HUES6 (cell line): Measurements from ENCODE around the gene TSC22D3.
"Not testable (repeated sequence)": the region's sequence is repeated elsewhere in the genome, so short reads cannot be mapped to it uniquely, and the experiment has no call there.

Experiments
- H3K27ac ChIP-seq: 2 replicates; pipeline ENCODE4 v1.7.0; 2013; ENCODE audit warnings: low read depth, mild to moderate bottlenecking, low read length, inconsistent platforms
- H3K27me3 ChIP-seq: 2 replicates; pipeline ENCODE4 v1.6.1; 2013; ENCODE audit warnings: low read length; ENCODE audit not compliant: control insufficient read depth, insufficient read depth
- H3K36me3 ChIP-seq: 2 replicates; pipeline ENCODE4 v1.6.1; 2013; ENCODE audit warnings: low read length; ENCODE audit not compliant: control insufficient read depth, insufficient read depth
- H3K4me1 ChIP-seq: 2 replicates; pipeline ENCODE4 v1.6.1; 2013; ENCODE audit warnings: low read length; ENCODE audit not compliant: control insufficient read depth, insufficient read depth
- H3K4me3 ChIP-seq: 2 replicates; pipeline ENCODE4 v1.5.1; 2013; ENCODE audit warnings: low read depth, low read length
- H3K9ac ChIP-seq: one replicate; pipeline ENCODE4 v1.6.1; 2013; ENCODE audit warnings: mild to moderate bottlenecking, low read length
- H3K9me3 ChIP-seq: 2 replicates; pipeline ENCODE4 v1.6.1; 2013; ENCODE audit warnings: low read depth, low read length; ENCODE audit not compliant: control insufficient read depth, insufficient read depth

TSC22D3 gene

DNA sequence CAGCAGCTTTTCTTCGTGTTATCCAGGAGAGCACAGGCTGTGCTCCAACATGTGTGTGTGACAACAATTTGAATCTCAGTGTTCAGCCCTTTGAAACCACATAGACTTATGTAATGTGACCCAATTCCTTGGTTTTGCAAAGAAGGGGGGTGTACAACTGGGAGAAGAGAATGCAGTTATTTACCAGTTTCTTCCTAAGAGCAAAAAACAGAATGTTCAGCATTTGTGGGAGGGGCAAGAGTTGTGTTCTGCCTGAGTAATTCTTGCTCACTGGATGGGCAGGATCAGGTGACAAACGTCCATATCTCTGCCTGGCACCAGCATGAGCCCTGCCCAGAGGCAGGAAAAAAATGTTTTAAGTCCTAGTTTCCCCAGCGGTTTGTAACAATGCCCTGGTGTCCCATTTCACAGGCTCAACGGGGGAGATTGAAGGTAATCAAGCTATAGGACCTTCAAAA, 75.2 kb downstream of the TSC22D3 start:
- Histone ChIP-seq H3K27ac (no peak overlapping the region), H3K4me1 (peaks cover 17% of the 10 kb centered on the region), H3K9ac (no peak overlapping the region), H3K9me3 (no peaks in the 10 kb centered on the region), H3K4me3 (no peak overlapping the region), H3K27me3 (peaks cover 2% of the 10 kb centered on the region; the same call in 1 of the 2 replicates), H3K36me3 (no peaks in the 10 kb centered on the region)

DNA sequence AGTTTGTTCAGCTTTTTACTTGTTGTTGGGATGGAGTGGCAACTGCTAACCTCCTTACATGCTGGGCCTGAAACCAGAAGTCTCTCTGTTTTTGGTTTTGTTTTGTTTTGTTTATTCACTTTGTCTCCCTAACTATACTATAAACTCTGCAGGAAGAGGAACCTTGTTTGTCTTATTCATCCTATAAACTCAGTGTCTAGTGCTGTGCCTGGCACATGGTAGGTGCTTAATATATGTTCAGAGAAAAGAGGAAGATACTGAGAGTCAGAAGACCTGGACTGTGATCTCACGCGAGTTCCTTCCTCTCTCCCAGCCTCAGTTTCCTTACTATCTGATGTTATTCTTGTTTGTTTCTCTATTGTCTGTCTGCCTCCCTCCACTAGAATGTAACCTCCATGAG, 76.0 kb downstream of the TSC22D3 start:
- Histone ChIP-seq H3K27me3 (peaks cover 2% of the 10 kb centered on the region; the same call in 1 of the 2 replicates), H3K9me3 (no peaks in the 10 kb centered on the region), H3K4me1 (peaks cover 17% of the 10 kb centered on the region), H3K4me3 (no peak overlapping the region), H3K36me3 (no peaks in the 10 kb centered on the region), H3K27ac (no peak overlapping the region), H3K9ac (no peak overlapping the region)

DNA sequence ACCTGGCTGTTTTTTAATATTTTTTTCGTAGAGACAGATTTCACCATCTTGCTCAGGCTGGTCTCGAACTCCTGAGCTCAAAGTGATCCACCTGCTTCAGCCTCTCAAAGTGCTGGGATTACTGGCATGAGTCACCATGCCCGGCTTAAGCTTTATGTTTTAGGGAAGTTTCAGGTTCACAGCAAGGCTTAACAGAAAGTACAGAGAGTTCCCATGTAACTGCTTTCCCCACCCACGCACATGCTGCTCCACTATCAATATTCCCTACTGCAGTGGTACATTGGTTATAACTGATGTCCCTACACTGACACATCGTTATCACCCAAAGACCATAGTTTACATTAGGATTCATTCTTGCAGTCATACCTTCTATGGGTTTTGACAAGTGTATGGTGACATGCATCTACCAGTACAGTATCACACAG, 84.6 kb downstream of the TSC22D3 start:
- no peak overlapping the region for H3K4me3 ChIP-seq
- H3K4me1 ChIP-seq, result no peaks in the 10 kb centered on the region
- no peaks in the 10 kb centered on the region for H3K9me3 ChIP-seq
- H3K27me3 ChIP-seq, result no peaks in the 10 kb centered on the region; the same call in 1 of the 2 replicates
- H3K9ac ChIP-seq, result no peak overlapping the region
- H3K36me3 ChIP-seq, result no peaks in the 10 kb centered on the region
- no peak overlapping the region for H3K27ac ChIP-seq

DNA sequence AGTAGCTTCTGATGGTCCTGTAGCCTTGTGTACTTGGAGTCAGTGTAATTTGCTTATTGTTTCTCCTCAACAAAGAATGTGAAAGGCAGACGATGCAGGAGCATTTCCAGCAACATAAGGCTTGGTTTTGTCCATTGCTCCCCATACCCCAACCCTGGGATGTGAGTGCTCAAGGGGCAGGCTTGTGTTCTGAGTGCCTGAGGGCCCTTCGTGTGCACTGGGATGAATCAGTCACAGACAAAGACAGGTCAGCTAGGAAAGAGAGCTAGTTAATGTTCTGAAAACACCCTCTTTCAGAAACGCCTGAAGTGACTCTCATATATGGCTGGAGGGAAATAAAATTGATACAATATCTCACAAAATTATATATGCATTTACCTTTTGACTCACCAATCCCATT, 88.1 kb downstream of the TSC22D3 start:
- Histone ChIP-seq H3K36me3 (no peaks in the 10 kb centered on the region), H3K4me1 (peaks cover 2% of the 10 kb centered on the region; the same call in 1 of the 2 replicates), H3K27ac (no peak overlapping the region), H3K4me3 (no peak overlapping the region), H3K9me3 (no peaks in the 10 kb centered on the region), H3K9ac (no peak overlapping the region), H3K27me3 (peaks cover 3% of the 10 kb centered on the region; the same call in 1 of the 2 replicates)

DNA sequence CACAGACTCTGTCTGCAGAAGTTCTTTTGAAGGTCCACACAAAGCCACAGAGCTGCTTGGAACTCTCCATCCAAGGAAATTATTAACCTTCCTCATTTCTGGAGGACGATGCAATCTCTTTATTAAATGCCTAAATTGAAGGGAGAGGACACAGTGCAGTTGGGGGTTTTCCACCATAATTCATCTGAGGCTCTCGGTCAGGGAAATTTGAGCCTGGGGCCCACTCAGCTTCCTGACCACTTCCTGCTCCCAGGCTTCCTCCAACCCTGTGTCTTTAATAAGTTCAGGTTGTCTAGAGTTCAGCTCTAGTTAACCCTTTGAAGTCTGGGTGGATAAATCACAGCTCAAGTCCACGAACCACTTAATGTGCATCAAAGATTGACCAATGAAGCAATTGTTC, 88.8 kb downstream of the TSC22D3 start:
- Histone ChIP-seq H3K27me3 (peaks cover 9% of the 10 kb centered on the region; the same call in 1 of the 2 replicates), H3K36me3 (no peaks in the 10 kb centered on the region), H3K4me3 (no peak overlapping the region), H3K27ac (no peak overlapping the region), H3K9me3 (no peaks in the 10 kb centered on the region), H3K4me1 (peaks cover 2% of the 10 kb centered on the region; the same call in 1 of the 2 replicates), H3K9ac (no peak overlapping the region)

DNA sequence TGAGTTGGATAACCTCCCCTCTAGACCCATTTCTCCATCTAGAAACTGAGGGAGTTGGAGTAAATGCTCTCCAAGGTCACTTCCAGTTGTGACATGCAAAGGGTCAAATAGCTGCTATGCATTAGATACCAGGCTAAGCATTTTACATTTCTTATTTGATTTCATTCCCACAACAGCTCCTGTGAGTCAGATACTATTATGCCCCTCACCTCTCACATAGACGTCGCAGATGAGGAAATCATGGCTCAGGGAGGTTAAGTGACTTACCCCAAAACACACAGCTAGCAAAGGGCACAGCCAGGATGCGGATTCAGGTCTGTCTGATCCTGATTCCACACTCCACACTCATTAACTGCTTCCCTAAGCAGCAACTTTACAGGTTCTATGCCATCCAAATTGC, 89.6 kb downstream of the TSC22D3 start:
- Histone ChIP-seq H3K4me3 (no peak overlapping the region), H3K4me1 (peaks cover 2% of the 10 kb centered on the region; the same call in 1 of the 2 replicates), H3K27ac (no peak overlapping the region), H3K9ac (no peak overlapping the region), H3K36me3 (no peaks in the 10 kb centered on the region), H3K27me3 (peaks cover 12% of the 10 kb centered on the region), H3K9me3 (no peaks in the 10 kb centered on the region)

DNA sequence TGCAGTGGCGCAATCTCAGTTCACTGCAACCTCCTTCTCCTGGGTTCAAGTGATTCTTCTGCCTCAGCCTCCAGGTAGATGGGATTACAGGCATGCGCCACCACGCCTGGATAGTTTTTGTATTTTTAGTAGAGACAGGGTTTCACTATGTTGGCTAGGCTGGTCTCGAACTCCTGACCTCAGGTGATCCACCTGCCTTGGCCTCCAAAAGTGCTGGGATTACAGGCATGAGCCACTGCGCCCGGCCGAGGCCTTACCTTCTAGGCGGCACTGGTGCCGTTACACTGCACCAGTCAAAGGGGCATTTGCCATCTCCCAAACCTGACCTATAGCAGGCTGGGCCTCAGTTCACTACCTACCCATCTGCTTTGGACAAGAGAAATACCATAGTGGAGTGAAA, 90.0 kb downstream of the TSC22D3 start:
- not testable (repeated sequence) for H3K4me1 ChIP-seq, H3K36me3 ChIP-seq, H3K4me3 ChIP-seq, H3K27ac ChIP-seq, H3K9me3 ChIP-seq, H3K9ac ChIP-seq
- peaks cover 16% of the 10 kb centered on the region for H3K27me3 ChIP-seq

DNA sequence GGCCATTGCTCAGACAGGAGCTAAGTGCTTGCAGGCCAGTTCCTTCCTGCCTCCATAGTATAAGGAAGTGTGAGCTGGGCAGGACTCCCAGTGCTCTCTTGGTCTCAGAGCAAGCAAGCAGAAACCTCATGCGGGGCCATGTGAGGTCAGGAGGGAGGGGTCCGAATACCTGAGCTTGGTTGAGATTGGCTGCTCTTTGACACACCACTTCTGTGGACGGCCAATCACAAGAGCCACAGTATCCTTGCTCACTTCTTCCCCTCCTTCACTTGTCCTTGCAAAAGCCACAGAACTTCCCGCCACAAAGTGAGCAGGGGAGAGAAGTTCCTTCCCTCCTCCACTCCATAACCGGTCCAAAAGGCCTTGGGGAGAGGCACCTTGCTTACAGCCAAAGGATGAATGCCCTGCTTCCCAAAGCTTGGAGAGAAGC, 90.6 kb downstream of the TSC22D3 start:
- Histone ChIP-seq H3K4me3 (no peak overlapping the region), H3K36me3 (no peaks in the 10 kb centered on the region), H3K4me1 (peaks cover 2% of the 10 kb centered on the region; the same call in 1 of the 2 replicates), H3K27me3 (peaks cover 22% of the 10 kb centered on the region), H3K9me3 (no peaks in the 10 kb centered on the region), H3K27ac (no peak overlapping the region), H3K9ac (no peak overlapping the region)

DNA sequence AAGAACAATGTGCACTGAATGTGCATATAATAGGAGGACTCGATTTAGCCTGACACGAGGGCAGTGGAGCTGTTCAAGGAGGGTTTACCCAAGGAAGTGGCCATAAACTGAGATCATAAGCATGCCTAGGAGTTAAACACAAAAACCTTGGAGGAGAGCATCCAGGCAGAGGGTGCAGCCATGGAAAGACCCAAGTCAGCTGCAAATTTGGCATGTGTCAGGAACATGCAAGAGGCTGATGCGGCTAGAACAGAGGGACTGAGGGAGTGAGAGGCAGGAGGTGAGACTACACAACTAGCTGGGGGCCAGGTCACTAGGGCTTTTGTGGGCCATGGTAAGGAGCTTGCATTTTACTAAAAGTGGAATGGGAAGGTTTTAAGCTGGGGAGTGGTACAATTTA, 91.7 kb downstream of the TSC22D3 start:
- Histone ChIP-seq H3K9ac (no peak overlapping the region), H3K4me1 (peaks cover 5% of the 10 kb centered on the region; the same call in 1 of the 2 replicates), H3K27ac (no peak overlapping the region), H3K27me3 (peaks cover 31% of the 10 kb centered on the region), H3K4me3 (no peak overlapping the region), H3K9me3 (no peaks in the 10 kb centered on the region), H3K36me3 (no peaks in the 10 kb centered on the region)

DNA sequence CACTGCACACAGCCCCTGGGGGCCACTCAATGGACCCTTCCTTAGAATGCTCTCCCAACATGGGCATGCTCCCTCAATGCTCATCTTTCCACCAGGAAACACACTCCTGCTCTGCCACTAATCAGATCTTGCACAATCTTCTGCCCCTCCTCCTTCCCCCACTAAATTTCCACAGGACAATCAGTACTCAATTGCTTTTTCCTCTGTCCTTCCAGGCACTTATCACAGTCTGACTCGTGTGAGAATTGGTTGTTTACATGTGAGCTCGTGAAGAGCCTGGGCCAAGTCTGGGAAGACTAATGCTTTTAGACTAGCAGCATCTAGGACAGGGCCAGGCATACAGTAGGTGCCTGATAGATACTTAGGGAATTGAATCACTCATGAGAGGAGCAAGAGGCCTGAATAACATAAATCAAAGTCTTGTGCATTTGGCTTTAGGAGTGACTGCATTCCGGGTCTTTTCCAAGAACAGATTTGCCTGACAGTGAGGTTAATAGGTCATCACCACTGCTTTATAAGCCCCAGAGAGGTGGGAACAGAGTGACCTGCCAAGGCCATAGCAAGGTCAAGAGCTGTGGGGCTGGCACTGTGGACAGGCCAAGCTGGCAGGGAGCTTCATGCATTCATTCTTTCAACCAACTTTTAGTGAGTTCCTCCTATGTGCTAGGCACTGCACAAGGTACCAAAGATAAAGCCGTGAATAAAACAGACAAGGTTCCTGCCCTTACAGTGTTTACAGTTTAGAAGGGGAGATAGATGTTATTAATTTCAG, 92.3 kb downstream of the TSC22D3 start:
- Histone ChIP-seq H3K27me3 (peaks cover 37% of the 10 kb centered on the region), H3K27ac (no peak overlapping the region), H3K36me3 (no peaks in the 10 kb centered on the region), H3K9me3 (no peaks in the 10 kb centered on the region), H3K9ac (no peak overlapping the region), H3K4me1 (peaks cover 5% of the 10 kb centered on the region; the same call in 1 of the 2 replicates), H3K4me3 (no peak overlapping the region)

DNA sequence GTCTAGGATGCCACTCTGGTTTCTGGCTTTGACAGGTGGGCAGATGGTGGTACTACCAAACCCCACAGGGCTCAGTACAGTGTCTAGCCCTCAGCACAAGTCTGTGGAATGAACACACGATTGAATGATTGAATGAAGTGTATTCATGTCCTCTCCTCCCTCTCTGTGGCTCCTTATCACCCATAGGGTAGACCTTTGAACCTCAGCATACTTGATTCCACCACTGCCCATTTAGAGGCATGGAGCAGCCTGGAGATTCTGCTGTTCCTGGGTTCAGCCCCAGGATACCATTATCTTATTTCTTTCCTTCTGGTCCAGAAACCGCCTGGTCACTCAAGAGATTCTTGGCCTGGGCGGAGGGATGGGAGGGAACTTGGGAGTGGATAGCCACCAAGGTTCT, 93.3 kb downstream of the TSC22D3 start:
- H3K9me3 ChIP-seq, result no peaks in the 10 kb centered on the region
- H3K4me3 ChIP-seq, result no peak overlapping the region
- no peaks in the 10 kb centered on the region for H3K36me3 ChIP-seq
- H3K9ac ChIP-seq, result no peak overlapping the region
- no peak overlapping the region for H3K27ac ChIP-seq
- peaks cover 11% of the 10 kb centered on the region; the same call in 1 of the 2 replicates for H3K4me1 ChIP-seq
- H3K27me3 ChIP-seq, result peaks cover 47% of the 10 kb centered on the region
